Heart left ventricle (tissue), 16 donors: ENCODE results near the gene RAB1B. TPM values are rescaled to one million over a fixed set of nuclear protein-coding genes. Genes with fewer than 3 reads are reported as not detected.

Experiments used
- ATAC-seq, 4 donors: fragments of 200-7000 bp; cut with Tn5 transposase; one replicate each; pipeline ENCODE4 v1.9.1; 2020 to 2022; ENCODE audit warnings: moderate library complexity in 4 of 4, mild to moderate bottlenecking in 3 of 4, moderate number of reproducible peaks in 1 of 4
- DNase-seq, 5 donors: peaks; one replicate each; pipeline ENCODE4 v3.0.0-alpha.2; 2020
- H3K27ac ChIP-seq, 12 donors: fragments of 200-600 bp; sonication (generic) in 4 of 12; one replicate each; pipeline versions ENCODE4 v1.5.0 to v1.8.0; 2016 to 2022; ENCODE audit warnings: mild to moderate bottlenecking in 2 of 12
- H3K27me3 ChIP-seq, 9 donors: fragments of 200-600 bp; sonication (generic) in 2 of 9; one replicate each; pipeline versions ENCODE4 v1.5.1 to v1.8.0; 2016 to 2022; ENCODE audit warnings: mild to moderate bottlenecking in 3 of 9
- H3K36me3 ChIP-seq, 9 donors: fragments of 200-600 bp; sonication (generic) in 2 of 9; one replicate each; pipeline versions ENCODE4 v1.5.0 to v1.8.0; 2018 to 2022; ENCODE audit warnings: mild to moderate bottlenecking in 2 of 9
- H3K4me1 ChIP-seq, 12 donors: fragments of 200-600 bp; sonication (generic) in 4 of 12; one replicate each; pipeline versions ENCODE4 v1.5.0 to v1.8.0; 2016 to 2022; ENCODE audit warnings: mild to moderate bottlenecking in 3 of 12
- H3K4me3 ChIP-seq, 12 donors: fragments of 200-600 bp; sonication (generic) in 4 of 12; one replicate each; pipeline versions ENCODE4 v1.5.0 to v1.8.0; 2017 to 2022; ENCODE audit warnings: mild to moderate bottlenecking in 9 of 12, moderate library complexity in 4 of 12
- H3K9me3 ChIP-seq, 12 donors: fragments of 200-600 bp; sonication (generic) in 4 of 12; one replicate each; pipeline versions ENCODE4 v1.5.0 to v1.8.0; 2016 to 2022; ENCODE audit warnings: mild to moderate bottlenecking in 1 of 12
- POLR2A ChIP-seq, 2 donors: fragments of 450-650 bp; IDR thresholded peaks; one replicate each; pipeline ENCODE4 v1.6.1; 2017; ENCODE audit warnings: antibody characterized with exemption in 2 of 2, mild to moderate bottlenecking in 2 of 2, moderate library complexity in 2 of 2
- WGBS, 4 donors: extraction: QIAGEN DNeasy Blood & Tissue Kit in 2 of 4; methylation state at CpG; one replicate each; pipeline versions ENCODE4 v1.1.5 to v1.1.7; 2013 to 2018; 5-methylcytosine and 5-hydroxymethylcytosine counted together
- intact Hi-C, 10 donors: fragments of 100-400 bp; cut with DNase I; formaldehyde crosslinking; loops; one replicate each; pipeline versions ENCODE4 v1.11.1 to v1.14.2; 2022
- polyA plus RNA-seq, 2 donors: library from polyadenylated mRNA; stranded (reverse); fragments of 200-250 nt; gene quantifications; one replicate each; pipeline ENCODE4 v1.2.3, GENCODE V29; 2013
- total RNA-seq, 9 donors: library from RNA; depleted of rRNA in 2 of 9; stranded (reverse); fragments of >200 nt in 2 of 9; fragmentation: NEBNext Ultra II Directional in 3 of 9; extraction: Animal tissue kit (Norgen Biotek cat#: 25700) in 3 of 9; gene quantifications; one replicate each; pipeline versions ENCODE4 v1.1.0 to v1.2.4, GENCODE V29; 2016 to 2023
- TF ChIP-seq, protein P1 (sequence below), 12 donors: fragments of 200-600 bp; sonication (generic) in 4 of 12; IDR thresholded peaks; one replicate each; pipeline versions ENCODE4 v1.5.0 to v1.8.0; 2018 to 2022; ENCODE audit warnings: antibody characterized with exemption in 12 of 12, mild to moderate bottlenecking in 5 of 12
- donor health status: ischemic (EF 13 %, LVEDD 7.1; RV severe dilation, severe dysfunction).
- donor health status: healthy with polysubstance abuse.
- donor health status: DM: no; HTN: yes; CAD: no.
- donor health status: DM: no; HTN: no; CAD: no.
- donor health status: ischemic (EF 25% LVEDD 6.9; RV normal size, moderate dysfunction).
- donor health status: ischemic (EF 25% LVEDD 5.7; RV mildly dilated, moderate dysfunction).
- donor health status: healthy.
- donor health status: DM: yes; HTN: yes; CAD: no.
- donor health status: ischemic (EF 35%, LVEDD 5.7; RV mildly dilated, moderate dysfunction).
- donor health status: nonischemic (EF 11% LVEDD 7.7; RV severe dilation, severe dysfunction).
- donor health status: DM: yes; HTN: yes; CAD: no.
- donor health status: PGD.
- donor health status: ischemic (EF 29% LVEDD 5.4; RV normal size, mild dysfunction).
- donor health status: nonischemic (EF 23%, LVEDD 6.1; RV moderate dilation, normal function).

Gene RAB1B
- total and polyA plus RNA-seq, 11 donors, result 111 to 178 (median 135) TPM

DNA sequence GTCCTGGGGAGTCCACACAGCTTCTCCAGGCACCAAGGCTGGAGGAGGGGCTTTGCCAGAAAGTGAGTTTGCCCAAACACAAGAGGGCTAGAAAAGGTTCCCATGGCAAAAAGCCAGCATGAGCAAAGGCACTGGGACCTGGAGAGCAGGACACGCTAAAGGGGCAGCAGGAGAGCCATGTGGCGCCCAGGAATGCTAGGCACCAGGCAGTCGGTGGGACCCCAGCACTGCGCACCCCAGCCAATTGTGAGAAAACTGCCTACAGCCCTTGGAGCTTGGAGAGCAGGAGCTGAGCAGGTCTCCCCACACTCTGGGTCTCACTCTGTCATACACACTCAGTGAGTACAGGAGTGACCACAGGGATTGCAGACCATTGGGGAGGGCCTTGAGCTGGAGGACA is 5.2 kb upstream of the RAB1B start:
- Histone ChIP-seq H3K36me3 (peaks cover 0 to 59% (median 29%) of the 10 kb centered on the region in 9 donors), H3K9me3 (no peaks in the 10 kb centered on the region), H3K27me3 (no peaks in the 10 kb centered on the region), H3K4me1 (peaks cover 0 to 18% (median 13%) of the 10 kb centered on the region in 12 donors), H3K27ac (no peak overlapping the region), H3K4me3 (no peak overlapping the region)
- intact Hi-C loops, result loop anchor here in 1 of 10 donors (10.0 kb wide), 1 partner anchor 408 kb away; the partner anchor contains the start of gene CFL1
- TF ChIP-seq, protein P1, sequence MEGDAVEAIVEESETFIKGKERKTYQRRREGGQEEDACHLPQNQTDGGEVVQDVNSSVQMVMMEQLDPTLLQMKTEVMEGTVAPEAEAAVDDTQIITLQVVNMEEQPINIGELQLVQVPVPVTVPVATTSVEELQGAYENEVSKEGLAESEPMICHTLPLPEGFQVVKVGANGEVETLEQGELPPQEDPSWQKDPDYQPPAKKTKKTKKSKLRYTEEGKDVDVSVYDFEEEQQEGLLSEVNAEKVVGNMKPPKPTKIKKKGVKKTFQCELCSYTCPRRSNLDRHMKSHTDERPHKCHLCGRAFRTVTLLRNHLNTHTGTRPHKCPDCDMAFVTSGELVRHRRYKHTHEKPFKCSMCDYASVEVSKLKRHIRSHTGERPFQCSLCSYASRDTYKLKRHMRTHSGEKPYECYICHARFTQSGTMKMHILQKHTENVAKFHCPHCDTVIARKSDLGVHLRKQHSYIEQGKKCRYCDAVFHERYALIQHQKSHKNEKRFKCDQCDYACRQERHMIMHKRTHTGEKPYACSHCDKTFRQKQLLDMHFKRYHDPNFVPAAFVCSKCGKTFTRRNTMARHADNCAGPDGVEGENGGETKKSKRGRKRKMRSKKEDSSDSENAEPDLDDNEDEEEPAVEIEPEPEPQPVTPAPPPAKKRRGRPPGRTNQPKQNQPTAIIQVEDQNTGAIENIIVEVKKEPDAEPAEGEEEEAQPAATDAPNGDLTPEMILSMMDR (IDR thresholded peaks at IDR 0.05), result no peak
- TF ChIP-seq POLR2A (IDR thresholded peaks at IDR 0.05), result no peak
- ATAC-seq (no peak), DNase-seq (no peak)
- 94 to 96% (median 95%) methylated on average over 4 of the region's 4 CpGs for WGBS, 4 donors

DNA sequence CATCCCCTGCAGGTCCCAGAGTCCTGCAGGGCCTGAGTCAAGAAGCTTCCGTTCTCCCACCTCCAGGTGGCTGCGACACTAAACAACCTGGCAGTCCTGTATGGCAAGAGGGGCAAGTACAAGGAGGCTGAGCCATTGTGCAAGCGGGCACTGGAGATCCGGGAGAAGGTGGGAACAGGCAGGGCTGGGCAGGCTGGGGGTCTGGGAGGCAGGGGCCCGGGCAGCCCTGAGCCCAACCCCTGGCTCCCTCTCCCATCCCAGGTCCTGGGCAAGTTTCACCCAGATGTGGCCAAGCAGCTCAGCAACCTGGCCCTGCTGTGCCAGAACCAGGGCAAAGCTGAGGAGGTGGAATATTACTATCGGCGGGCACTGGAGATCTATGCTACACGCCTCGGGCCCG is 4.7 kb upstream of the RAB1B start:
- no peak for ATAC-seq
- WGBS, 4 donors, result 93 to 99% (median 96%) methylated on average over 9 to 10 of the region's 10 CpGs
- H3K4me1 ChIP-seq, result peaks cover 0 to 13% (median 8%) of the 10 kb centered on the region in 12 donors
- no peak for DNase-seq
- intact Hi-C loops, result loop anchor here in 1 of 10 donors (10.0 kb wide), 1 partner anchor 409 kb away; the partner anchor contains the start of gene CFL1
- H3K36me3 ChIP-seq, result peaks cover 0 to 59% (median 29%) of the 10 kb centered on the region in 9 donors
- no peak overlapping the region for H3K4me3 ChIP-seq
- H3K9me3 ChIP-seq, result no peaks in the 10 kb centered on the region
- no peak overlapping the region for H3K27ac ChIP-seq
- no peaks in the 10 kb centered on the region for H3K27me3 ChIP-seq
- TF ChIP-seq, protein P1 (IDR thresholded peaks at IDR 0.05), result no peak
- no peak for TF ChIP-seq POLR2A (IDR thresholded peaks at IDR 0.05)

DNA sequence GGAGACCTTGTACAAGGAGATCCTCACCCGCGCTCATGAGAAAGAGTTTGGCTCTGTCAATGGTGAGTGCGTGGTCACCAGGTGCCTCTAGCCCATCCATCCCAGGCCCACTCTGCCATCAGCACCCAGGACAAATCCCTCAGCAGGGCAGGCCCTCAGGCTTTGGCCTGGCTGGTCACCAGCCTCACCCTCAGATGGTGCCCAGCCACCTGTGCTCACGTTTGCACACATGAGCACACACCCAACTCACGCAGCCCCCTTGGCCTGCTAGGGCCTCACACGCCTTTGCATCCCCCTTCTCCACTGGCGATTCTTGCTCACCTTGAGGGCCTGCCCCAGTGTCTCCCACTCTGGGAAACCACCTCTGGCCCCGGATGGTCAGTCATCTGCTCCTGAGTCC is 4.1 kb upstream of the RAB1B start:
- peaks cover 0 to 15% (median 11%) of the 10 kb centered on the region in 12 donors for H3K4me1 ChIP-seq
- WGBS, 4 donors, result 89 to 97% (median 92%) methylated on average over 8 of the region's 8 CpGs
- H3K27ac ChIP-seq, result no peak overlapping the region
- H3K9me3 ChIP-seq, result no peaks in the 10 kb centered on the region
- no peak for TF ChIP-seq POLR2A (IDR thresholded peaks at IDR 0.05)
- TF ChIP-seq, protein P1 (IDR thresholded peaks at IDR 0.05), result no peak
- peaks cover 0 to 58% (median 29%) of the 10 kb centered on the region in 9 donors for H3K36me3 ChIP-seq
- ATAC-seq (no peak), DNase-seq (no peak)
- no peak overlapping the region for H3K4me3 ChIP-seq
- intact Hi-C loops, result loop anchor here in 1 of 10 donors (10.0 kb wide), 1 partner anchor 410 kb away; the partner anchor contains the start of gene CFL1
- H3K27me3 ChIP-seq, result no peaks in the 10 kb centered on the region

DNA sequence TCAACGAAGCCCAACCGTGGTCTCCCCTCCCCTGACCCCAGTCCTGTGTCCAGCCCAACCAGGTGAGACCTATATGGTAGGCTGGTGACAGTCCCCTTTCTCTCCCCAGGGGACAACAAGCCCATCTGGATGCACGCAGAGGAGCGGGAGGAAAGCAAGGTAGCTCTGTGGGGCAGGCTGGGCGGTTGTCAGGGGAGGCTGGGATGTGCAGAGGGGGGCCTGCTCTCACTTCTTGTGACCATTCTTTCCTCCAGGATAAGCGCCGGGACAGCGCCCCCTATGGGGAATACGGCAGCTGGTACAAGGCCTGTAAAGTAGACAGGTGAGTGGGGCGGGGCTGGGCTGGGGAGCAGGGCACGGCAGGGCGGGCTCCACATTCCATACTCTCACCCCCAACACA is 3.5 kb upstream of the RAB1B start:
- intact Hi-C loops, result loop anchor here in 1 of 10 donors (10.0 kb wide), 1 partner anchor 410 kb away; the partner anchor contains the start of gene CFL1
- Histone ChIP-seq H3K4me1 (peaks cover 3 to 21% (median 16%) of the 10 kb centered on the region in 12 donors), H3K36me3 (peaks cover 0 to 53% (median 26%) of the 10 kb centered on the region in 9 donors), H3K27me3 (no peaks in the 10 kb centered on the region), H3K9me3 (no peaks in the 10 kb centered on the region), H3K27ac (no peak overlapping the region), H3K4me3 (no peak overlapping the region)
- TF ChIP-seq, protein P1 (IDR thresholded peaks at IDR 0.05), result peak in 3 of 12 donors; percentile 8 to 23 (median 11)
- no peak for TF ChIP-seq POLR2A (IDR thresholded peaks at IDR 0.05)
- ATAC-seq, result no peak
- 75 to 88% (median 77%) methylated on average over 11 to 12 of the region's 12 CpGs for WGBS, 4 donors
- DNase-seq, result no peak
